ENCODE data around the gene DBN1. TPM values are rescaled to one million over a fixed set of nuclear protein-coding genes. Genes with fewer than 3 reads are reported as not detected.
A peak's percentile ranks its signal among the peaks of the same experiment; 100 is the strongest.

Gene DBN1
- total RNA-seq, 1 donor from 2014 or later, result 274 TPM

DNA sequence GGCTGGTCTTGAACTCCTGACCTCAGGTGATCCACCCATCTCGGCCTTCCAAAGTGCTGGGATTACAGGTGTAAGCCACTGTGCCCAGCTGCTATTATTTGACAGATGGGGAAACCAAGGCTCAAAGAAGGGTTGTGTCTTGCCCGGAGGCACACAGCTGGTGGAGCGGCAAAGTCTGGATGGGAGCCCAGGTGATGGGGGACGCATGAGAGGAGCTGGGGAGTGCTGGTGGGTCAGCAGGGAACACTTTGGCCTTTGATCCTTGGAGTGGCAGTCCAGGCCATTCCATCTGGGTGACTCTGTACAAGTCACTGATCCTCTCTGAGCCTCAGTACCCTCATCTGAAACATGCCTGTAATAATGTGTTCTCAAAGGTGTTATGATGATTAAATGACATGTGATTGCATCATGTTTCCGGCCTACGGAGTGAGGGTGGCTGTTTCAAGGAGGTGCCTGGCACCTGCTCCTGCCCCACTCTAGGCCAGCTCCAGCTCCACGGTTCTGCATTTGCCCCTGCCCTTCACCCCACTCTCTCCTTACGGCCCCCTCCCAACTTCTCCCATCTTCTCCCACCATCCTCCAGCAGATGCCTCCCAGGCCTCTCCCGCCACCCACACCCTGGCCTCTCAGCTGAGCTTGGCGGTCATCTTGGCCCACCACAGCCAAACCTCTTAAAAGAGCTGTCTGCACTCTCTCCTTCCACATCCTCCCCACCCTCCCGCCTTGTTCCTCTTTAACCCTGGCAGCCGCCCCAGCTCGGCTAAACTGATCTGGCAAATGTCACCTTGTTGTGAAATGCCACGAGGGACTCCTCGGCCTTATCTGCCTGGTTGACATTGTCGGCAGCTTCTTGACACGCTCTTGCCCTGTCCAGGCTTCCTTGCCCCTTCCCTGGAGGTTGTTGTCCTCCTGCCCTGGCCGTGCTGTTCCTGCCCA lies 5.5 kb upstream of the DBN1 start:
- DNase-seq (ENCODE audit: low spot score), result no peak
- Mint-ChIP-seq H3K4me3 (ENCODE audit: unreplicated experiment) (no peak overlapping the region), H3K27me3 (ENCODE audit: low read depth) (no peaks in the 10 kb centered on the region), H3K4me1 (ENCODE audit: low read depth) (peaks cover 81% of the 10 kb centered on the region), H3K27ac (ENCODE audit: unreplicated experiment) (peak overlapping the region; percentile 99), H3K36me3 (ENCODE audit: low read depth) (peaks cover 14% of the 10 kb centered on the region), H3K9me3 (ENCODE audit: low read depth) (no peaks in the 10 kb centered on the region)
- TF ChIP-seq, protein P1, sequence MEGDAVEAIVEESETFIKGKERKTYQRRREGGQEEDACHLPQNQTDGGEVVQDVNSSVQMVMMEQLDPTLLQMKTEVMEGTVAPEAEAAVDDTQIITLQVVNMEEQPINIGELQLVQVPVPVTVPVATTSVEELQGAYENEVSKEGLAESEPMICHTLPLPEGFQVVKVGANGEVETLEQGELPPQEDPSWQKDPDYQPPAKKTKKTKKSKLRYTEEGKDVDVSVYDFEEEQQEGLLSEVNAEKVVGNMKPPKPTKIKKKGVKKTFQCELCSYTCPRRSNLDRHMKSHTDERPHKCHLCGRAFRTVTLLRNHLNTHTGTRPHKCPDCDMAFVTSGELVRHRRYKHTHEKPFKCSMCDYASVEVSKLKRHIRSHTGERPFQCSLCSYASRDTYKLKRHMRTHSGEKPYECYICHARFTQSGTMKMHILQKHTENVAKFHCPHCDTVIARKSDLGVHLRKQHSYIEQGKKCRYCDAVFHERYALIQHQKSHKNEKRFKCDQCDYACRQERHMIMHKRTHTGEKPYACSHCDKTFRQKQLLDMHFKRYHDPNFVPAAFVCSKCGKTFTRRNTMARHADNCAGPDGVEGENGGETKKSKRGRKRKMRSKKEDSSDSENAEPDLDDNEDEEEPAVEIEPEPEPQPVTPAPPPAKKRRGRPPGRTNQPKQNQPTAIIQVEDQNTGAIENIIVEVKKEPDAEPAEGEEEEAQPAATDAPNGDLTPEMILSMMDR (IDR thresholded peaks at IDR 0.05), result no peak

DNA sequence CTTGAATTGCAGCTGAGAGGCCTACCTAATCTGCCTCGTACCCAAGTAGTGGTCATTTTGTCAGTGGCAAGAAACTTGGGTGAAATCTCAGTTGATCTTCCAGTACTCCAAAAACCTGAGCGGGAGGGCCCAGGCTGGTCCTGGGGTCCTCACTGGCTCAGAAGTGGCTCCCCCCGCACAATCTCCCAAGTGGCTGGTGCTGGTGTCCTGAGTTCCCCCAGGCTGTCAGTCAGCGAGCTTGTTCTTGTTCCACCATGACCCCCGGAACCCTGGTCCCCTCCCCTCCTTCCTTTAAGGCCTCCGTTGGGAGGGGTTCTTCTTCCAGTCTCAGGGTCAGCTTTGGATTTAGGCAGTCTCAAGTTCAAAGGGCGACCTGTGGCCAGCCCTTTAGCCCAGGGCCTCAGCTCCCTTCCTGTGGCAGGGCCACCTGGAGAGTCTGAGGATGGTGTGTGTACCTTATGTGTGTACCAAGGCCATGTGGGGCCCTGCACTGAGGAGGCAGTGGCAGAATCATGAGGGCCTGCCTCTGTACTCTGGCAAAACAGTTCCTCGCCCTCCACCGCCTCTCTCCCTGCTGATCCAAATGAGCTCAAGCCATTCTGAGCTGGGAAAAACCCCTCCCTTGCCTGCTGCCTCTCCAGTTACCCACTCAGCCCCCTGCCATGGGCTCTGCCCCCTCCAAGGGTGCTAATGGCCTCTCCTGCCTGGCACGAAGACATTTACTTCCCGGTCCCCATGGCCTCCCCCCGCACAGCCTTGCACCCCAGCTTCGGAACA lies 4.5 kb upstream of the DBN1 start:
- Mint-ChIP-seq H3K4me3 (ENCODE audit: unreplicated experiment) (no peak overlapping the region), H3K27ac (ENCODE audit: unreplicated experiment) (peak overlapping the region; percentile 99), H3K27me3 (ENCODE audit: low read depth) (no peaks in the 10 kb centered on the region), H3K4me1 (ENCODE audit: low read depth) (peaks cover 73% of the 10 kb centered on the region), H3K9me3 (ENCODE audit: low read depth) (no peaks in the 10 kb centered on the region), H3K36me3 (ENCODE audit: low read depth) (peaks cover 6% of the 10 kb centered on the region)
- no peak for DNase-seq (ENCODE audit: low spot score)
- TF ChIP-seq, protein P1 (IDR thresholded peaks at IDR 0.05), result no peak

DNA sequence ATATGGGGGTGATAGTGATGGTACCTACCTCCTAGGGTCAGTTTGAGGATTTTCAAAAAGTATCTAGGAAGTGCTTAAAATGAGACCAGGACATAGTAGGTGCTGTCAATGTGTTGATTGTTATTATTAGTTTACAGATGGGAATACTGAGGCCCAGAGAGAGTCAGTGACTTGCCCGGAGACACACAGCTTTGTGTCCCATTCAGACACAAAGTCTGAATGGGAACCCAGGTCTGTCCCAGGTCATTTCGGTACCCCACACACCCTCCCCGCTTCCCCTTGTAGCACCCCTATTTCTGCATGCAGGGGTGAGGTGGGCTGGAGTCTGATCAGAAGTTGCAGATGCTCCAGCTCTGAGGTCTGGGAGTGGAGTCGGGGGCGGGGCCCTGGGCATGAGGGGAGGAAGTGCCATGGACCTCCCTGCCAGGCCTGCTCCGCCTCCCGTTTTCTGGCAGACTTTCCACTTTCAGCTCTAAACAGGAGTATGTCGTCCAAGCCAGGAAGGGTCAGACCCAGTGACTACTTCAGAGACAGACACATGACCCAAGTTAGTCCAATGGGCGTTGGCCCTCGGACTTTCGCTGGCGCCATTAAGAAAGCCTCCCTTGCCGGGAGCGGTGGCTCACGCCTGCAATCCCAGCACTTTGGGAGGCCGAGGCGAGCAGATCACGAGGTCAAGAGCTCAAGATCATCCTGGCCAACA lies 3.2 kb upstream of the DBN1 start:
- no peaks in the 10 kb centered on the region for H3K36me3 Mint-ChIP-seq (ENCODE audit: low read depth)
- no peak for DNase-seq (ENCODE audit: low spot score)
- peaks cover 69% of the 10 kb centered on the region for H3K4me1 Mint-ChIP-seq (ENCODE audit: low read depth)
- no peaks in the 10 kb centered on the region for H3K27me3 Mint-ChIP-seq (ENCODE audit: low read depth)
- H3K9me3 Mint-ChIP-seq (ENCODE audit: low read depth), result no peaks in the 10 kb centered on the region
- TF ChIP-seq, protein P1 (IDR thresholded peaks at IDR 0.05), result no peak
- H3K27ac Mint-ChIP-seq (ENCODE audit: unreplicated experiment), result peak overlapping the region; percentile 99
- no peak overlapping the region for H3K4me3 Mint-ChIP-seq (ENCODE audit: unreplicated experiment)

DNA sequence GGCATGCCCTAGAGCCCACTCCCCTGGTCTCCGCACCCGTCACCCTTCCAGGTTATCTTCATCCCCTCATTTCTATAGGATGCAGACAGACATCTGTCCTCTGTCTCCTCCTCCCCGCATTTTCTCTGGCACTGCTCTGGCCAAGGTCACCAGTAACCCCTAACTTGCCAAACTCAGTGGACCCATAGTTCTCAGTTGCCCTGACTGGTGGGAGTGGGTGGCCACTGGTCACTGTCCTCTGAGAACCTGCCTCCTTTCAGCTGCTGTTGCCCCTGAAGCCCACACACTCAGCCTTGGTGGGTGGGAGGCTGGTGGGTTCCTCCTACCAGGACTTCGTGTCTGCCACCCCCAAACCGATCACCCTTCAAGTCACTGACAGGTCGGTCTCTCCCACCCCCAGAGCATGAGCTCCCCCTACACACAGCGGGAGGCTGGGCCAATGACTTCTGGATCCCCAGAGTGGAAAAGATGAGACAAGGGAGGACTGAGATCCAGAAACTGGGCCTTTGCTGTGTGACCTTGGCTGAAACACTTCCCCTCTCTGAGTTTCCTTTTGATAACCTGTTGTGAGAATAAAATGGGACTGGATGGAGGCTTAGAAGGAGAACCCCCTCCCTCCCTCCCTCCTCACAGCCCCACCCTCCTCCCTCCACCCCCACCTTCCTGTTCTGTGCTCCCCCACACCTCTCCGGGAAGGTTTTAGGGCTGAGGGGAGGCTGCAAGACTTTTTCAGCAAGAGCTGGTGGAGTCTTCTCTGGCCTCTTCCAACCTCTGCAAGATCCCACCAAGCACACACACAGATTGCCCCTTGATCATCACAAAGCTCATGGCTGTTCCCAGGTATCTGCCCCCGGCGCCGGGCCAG lies 2.4 kb upstream of the DBN1 start:
- Mint-ChIP-seq H3K4me3 (ENCODE audit: unreplicated experiment) (no peak overlapping the region), H3K27me3 (ENCODE audit: low read depth) (no peaks in the 10 kb centered on the region), H3K27ac (ENCODE audit: unreplicated experiment) (peak overlapping the region; percentile 99), H3K4me1 (ENCODE audit: low read depth) (peaks cover 78% of the 10 kb centered on the region), H3K9me3 (ENCODE audit: low read depth) (no peaks in the 10 kb centered on the region), H3K36me3 (ENCODE audit: low read depth) (no peaks in the 10 kb centered on the region)
- TF ChIP-seq, protein P1 (IDR thresholded peaks at IDR 0.05), result no peak
- DNase-seq (ENCODE audit: low spot score), result no peak

All from chondrocyte (in vitro differentiated cells).